Measurements from ENCODE around the gene MTHFS.
A peak's percentile ranks its signal among the peaks of the same experiment; 100 is the strongest.

The MTHFS gene

DNA sequence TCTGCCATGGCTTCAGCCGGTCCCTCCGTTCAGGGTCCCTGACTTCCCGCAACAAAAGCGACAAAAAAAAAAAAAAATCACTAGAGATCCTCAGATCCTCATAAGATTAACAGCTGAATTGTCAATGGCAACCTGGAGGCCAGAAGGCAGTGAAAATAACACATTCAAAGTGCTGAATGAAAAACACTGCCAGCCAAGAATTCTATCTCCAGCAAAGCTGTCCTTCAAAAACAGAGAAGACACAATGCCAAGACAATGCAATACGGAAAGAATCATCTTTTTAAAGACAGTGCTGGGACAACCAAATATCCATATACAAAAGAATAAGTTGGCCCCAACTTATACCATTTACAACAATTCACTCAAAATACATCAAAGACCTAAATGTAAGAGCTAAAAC, 21.6 kb downstream of the MTHFS start:
- no peak for DNase-seq (ENCODE audit: low read depth)

DNA sequence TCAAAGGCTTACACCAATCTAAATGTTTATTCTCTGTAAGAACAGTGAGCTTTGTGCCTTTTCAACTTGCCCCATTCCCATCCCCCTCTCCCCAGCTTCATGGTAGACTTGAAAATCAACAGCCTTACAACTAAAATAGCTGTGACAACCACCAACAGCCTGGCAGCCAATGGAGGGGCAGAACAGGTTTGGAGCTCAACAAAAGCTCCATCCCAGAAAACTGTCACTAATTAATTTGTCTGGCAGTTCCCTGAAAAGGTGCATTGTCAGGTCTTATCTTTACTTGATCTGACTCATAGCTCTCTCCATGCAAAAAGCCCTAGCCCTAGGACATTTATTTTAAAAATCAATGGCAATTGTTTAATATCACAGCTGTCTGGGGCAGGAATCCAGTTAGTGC, 22.6 kb downstream of the MTHFS start:
- DNase-seq (ENCODE audit: low read depth): no peak

DNA sequence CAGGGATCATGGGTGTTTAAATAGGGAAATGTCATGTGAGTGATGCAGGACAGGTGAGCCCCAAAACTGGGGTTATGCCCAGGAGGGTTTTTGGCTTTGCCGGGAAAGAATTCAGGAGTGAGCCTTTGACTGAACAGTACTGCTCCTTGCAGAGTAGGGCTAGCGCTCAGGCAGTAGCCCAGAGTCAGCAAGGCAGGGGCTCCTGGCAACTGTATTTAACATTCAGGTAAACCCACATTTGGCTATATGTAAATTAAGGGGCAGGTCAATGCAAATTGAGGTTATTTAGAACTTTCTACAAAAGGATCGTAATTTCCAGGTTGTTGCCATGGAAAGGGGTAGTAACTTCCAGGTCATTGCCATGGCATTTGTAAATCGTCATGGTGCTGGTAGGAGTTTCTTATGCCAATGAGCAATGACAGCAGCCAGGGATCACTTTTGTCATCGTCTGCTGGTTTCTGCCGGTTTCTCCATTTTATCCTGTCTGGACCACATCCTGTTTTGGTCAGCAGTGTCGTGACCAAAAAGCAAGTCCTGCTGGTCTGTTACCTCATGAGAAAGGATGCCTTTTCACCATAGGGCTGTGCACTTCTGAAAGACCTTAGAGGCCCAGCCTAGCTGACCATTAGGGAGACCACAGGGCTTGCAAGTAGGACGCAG, 24.3 kb downstream of the MTHFS start:
- DNase-seq (ENCODE audit: low read depth): peak; percentile 69

DNA sequence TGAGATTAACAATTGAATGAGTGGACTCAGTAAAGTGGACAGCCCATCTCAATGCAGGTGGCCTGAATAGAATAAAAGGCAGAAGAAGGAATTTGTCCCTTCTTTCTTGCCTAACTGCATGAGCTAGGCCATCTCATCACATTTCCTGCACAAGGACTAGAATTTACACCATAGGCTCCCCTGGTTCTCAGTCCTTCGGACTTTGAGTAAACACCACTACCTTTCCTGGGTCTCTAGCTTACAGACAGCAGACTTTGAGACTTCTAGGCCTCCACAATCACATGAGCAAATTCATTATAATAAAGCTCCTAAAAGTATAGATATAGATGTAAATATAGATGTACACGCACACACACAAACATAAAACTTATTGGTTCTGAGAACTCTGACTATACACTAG, 28.3 kb downstream of the MTHFS start:
- no peak for DNase-seq (ENCODE audit: low read depth)

DNA sequence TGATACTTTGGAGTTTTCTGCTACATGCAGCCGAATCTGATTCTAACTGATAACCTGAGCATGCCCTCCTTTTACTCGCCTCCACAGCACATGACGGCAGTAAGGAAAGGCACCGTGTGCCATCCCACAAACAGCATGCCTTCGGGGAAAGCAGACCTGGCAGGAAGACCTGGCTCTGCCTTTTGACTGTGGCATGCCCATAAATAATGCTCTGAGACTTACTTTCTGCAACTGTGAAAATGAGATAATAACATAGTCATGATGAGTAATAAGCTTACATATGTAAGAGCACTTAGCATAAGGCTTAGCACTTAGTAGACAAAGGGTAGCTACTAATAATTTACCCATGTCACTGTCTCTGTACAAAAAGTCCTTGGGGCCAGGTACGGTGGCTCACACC, 32.9 kb downstream of the MTHFS start:
- peak; percentile 85 for DNase-seq (ENCODE audit: low read depth)

DNA sequence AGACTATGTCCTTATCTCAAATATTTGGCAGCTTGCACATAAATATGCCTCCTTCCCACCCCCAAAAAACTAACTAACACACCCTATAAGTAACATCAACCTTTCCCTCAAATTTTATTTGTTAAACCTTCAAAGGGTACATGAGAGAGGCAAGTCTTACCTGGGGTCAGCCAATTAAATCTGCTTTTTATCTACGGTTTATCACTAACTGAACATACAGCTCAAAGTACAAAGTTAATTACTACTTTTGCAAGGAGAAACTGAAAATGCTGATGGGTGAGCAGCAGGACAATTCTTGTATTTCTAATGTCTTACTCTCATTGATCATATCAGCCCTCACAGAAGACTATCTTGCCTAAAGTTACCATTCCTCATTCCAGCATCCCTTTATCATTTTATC, 34.6 kb downstream of the MTHFS start:
- no peak for DNase-seq (ENCODE audit: low read depth)

DNA sequence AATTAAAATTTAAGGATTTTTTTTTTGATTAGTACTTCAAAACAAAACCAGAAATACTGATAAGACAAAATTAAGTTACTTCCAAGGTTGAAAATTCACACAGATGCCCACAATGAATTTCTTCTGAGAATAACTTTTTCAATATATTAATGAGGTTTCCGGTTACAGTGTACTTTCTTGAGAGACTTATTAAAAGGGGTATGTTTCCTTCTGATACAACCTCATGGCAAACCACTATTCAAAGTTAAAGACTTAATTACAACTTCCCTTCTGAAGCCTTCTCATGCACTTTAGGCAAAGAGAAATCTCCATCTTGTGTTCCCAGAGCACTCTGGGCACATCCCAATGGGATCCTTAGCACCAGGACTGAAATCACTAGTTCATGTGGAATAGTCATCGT, 36.2 kb downstream of the MTHFS start:
- no peak for DNase-seq (ENCODE audit: low read depth)

DNA sequence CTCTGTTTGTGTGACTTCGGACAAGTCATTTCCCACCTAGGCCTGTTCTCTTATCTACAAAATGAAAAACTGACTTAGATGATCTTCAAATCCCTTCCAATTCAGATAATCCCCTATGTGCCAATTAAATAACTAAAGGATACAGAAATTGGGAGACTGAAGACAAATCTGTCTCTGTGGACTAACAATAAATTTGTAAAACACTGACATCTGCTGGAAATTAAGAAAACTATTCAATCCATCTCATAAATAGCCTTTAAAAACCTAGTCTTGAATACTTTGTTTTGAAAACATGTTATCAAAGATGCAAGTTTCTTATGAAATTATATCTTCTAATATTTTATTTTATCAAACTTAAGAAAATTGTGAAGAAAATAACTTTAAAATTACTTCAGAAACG, 38.3 kb downstream of the MTHFS start:
- peak; percentile 22 for DNase-seq (ENCODE audit: low read depth)

DNA sequence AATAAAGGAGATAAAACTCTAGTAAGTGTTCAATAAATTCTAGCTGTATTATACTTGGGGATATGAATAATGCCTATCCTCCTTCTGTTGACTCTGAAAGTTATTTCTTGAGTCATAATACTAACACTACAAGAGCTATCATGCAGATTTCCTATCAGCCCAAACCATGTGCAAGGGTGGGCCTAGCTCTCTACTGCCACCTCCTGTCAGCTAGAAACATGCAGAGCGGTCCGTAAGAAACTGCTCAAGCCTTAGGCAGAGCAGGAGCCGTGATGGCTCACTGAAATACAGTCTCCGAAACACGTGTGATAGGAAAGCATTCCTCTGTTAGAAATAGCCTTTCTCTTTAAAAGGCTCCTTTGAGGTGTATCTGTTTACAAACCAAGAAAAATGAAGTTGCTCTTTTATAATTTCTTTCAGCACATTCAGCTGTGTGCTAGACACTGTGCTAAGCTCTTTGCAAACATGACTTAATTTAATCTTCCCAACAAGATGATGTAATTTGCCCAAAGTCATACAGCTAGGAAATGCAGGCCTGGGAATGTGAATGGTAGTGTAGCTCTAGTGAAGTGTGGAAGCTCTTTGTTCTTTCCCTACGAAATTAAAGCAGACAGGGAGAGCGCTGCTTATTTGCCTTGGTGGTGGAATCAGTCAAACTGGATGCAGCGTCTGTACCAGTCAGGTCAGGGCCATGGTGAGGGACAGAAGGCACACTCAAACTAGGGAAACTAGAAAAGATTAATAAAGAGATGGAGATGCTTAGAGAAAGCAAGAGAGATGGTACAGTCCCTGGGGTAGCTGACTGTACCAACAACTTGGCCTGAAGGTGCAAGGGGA, 43.1 kb downstream of the MTHFS start:
- peak; percentile 89 for DNase-seq (ENCODE audit: low read depth)

DNA sequence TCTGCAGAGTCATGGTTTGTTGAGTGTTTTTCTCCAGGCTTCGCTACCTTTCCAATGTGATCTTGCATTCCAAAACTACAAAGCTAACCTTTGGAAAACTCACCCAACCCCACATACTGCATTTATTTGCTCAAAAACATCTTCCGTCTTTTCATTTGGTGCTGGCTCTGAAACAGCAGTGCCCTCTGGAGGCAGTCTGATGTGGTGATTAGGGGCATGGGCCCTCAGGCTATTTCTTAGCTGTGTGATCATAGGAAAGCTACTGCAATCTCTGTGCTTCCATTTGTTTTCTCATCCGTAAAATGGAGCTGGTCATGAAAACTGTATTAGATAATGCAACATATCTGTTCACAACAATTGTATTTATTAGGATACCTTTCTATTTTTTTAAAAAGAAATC, 47.0 kb downstream of the MTHFS start:
- DNase-seq (ENCODE audit: low read depth): peak; percentile 56

DNA sequence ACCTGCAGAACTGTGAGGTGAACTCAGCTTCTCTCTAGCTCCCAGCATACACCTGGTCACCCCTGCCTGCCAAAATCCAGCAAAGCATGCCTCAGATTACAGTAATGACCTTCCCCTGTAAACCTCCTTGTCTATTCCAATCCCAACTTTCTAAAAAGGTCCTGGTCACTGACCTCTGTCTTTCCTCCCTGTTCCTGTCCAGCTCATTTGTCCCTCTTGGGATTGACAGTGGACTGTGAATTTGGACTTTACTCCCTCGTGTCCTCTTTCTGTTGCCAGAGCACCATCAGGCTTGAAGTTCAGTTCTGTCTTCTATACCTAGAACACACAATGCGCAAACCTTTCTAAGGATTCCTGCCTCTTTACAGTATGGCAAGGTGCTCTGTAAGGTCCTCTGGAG, 50.3 kb downstream of the MTHFS start:
- no peak for DNase-seq (ENCODE audit: low read depth)

DNA sequence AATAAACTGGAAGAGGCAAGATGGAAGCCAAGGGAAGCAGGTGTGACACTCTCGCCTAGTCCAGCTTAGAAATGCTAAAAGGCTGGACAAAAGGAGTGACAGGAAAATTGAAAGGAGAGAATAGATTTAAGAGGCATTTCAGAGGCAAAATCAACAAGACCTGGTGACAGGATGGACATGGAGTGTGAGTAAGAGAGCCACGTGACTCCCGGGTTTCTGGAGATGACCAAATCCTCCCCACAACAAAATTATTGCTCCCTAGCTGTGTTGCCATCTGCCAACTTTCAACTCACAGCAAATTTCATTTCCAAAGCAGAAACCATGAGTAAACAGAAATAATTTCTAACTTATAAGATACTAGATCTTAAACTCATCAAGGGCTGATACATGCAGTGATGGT, 52.6 kb downstream of the MTHFS start:
- no peak for DNase-seq (ENCODE audit: low read depth)

DNA sequence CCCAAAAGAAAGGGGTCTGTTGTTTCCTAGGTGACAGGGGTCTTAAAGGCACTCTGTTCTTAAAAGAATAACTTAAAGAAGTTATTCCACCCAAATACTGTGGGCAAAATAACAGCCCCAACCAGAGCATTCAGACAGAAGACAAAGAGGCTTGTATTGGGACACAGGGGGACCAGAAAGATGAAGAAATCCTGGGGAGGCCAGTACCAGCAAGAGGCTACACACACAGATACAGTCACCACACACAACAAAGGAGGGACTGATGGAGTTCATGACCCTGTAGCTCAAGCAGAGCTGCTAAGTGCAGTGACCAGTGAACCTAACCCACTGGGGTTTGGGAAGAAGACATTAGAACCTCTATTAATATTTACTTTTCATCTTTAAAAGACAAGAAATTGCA, 59.0 kb downstream of the MTHFS start:
- DNase-seq (ENCODE audit: low read depth): no peak

DNA sequence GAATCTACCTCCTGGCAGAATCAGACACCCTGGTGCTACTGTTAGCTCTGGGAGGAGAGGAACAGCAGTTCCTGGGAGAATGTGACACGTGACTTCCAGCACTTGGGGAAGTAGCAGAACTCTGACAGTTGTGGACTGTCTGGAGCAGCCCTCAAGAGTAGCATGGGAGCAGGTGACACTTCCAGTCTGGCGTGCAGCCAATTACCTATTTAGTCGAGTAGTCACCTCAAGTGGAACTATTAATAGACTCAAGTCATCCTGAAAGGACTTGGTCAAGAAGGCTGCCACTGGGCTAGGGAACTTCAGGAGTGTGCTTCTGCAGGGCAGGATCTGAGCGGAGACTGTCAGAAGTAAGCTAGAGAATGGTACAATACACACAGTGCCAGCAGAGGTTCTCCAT, 62.3 kb downstream of the MTHFS start:
- DNase-seq (ENCODE audit: low read depth): no peak

DNA sequence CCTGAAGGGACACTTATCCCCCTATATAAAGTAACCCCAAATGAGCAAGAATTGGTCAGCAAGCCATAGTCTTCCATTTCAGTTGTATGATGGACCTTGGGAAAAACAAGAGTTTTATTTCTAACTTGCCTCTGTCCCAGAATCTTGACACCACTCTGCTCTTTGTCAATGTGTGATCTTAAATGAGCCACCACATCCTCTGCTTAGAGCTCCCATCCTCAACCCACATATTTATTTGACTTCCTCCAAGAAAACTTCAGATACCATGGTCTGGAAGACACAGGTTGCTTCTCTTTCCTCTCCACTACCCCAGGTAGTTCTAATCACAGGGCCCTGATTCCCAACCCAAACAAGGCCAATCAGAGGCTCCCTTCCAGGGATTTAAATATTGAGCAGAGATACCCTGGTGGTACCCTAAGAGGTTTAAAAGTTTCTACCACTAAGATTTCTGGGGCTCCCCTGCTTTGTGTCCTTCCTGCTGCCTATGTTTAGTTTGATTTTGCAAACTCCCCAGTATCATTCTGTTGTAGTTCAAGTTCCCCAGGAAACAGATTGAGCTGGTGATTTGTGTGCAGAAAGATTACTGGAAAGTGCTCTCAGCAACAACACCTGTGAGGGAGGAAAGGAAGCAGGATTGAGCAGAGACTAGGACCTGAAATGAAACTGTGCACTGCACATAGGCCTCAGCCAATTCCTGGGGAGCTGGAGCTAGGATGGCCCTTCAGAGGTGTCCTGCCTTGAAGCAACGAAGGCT, 64.3 kb downstream of the MTHFS start:
- no peak for DNase-seq (ENCODE audit: low read depth)

DNA sequence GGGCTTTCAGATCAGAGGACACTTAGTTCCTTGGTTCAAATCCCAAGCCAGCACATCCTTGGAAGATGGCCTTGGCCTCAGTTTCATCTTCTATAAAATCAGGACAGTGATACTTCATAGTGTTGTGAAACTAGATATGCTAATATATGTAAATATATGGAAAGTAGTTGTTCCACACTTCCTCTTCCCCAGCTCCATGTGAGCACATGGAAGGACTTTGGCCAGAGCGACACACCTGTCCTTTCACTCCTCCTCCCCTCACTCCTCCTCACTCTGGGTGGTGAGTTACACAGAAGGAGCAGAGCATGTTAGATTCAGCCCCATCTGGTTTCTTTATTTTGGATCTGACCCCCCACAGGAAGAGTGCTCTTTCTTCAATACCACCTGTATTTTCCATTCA, 65.2 kb downstream of the MTHFS start:
- no peak for DNase-seq (ENCODE audit: low read depth)

DNA sequence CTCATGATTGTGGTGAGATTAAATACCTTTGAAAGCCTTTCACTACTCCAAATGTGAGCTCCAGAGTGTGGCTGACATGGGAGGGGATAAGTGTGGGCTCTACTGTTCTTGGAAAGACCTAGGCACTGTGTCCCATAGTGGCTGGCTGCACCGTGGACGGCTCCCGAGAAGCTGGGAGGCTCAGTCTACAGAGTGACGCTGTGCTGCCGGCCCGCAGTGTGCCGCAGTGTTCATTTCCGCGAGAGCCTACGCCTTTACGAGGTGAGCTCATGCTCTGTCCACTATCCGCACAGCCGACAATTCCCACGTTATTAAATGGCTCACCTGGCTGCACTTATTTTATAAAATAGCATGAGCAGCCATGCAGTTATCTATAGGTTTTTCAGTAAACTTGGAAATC, 66.9 kb downstream of the MTHFS start:
- DNase-seq (ENCODE audit: low read depth): no peak

DNA sequence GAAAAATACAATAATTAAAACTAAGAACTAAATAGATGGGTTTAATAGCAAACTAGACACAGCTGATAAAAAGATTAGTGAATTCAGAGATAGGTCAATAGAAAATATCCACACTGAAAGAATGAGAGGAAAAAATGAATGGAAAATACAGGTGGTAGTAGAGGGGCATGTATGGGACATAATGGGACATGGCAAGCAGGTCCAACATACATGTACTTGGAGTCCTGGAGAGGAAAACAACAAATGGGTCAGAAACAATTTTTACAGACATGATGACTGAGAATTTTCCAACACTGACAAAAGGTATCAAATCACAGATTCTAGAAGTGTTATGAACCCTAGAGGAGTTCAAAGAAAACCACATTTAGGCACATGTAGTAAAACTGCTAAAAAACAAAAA, 68.4 kb downstream of the MTHFS start:
- no peak for DNase-seq (ENCODE audit: low read depth)

DNA sequence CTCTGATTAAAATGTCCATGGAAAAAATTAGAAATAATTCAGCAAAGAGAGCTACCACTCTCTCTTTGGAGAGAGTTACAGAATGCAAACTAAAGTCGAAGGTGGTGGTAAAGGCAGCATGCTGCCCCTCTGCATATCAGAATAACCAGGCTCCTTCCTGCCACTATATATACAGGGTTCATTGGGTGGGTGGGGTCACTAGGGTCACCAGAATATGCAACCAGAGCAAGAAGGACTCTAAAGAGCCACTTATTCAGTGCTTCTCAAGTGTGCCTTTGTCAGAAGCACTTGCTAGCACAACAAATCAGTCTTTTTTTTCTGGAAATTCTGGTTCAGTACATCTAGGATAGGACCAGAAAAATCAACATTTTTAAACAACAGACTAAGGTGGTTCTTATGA, 70.0 kb downstream of the MTHFS start:
- no peak for DNase-seq (ENCODE audit: low read depth)

DNA sequence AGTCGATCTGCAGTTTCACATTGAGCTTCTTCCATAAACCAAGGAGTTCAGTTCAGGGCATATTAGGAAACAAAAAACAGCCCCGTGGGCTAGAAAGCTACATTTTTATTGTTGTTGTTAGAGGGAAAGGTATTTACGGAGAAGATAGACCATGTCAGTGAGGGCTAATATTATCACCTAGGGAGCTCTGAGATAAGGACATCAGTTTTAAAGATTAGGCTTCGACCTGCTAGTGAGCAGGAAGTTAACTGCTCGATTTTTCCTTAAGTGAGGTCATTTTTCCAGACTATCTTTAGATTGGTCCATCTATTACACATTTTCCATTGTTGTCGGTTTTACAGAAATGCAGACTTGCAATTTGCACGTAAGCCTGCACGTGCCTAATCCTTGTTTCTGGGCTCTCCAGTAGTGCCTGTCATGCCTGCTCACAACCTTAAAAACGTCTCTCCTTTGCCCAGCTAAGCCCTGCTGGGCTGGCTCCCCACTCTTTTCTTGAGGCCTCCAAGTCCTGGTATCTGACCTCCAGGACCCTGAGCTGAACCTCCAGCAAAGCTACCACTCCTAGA, 72.6 kb downstream of the MTHFS start:
- no peak for DNase-seq (ENCODE audit: low read depth)

DNA sequence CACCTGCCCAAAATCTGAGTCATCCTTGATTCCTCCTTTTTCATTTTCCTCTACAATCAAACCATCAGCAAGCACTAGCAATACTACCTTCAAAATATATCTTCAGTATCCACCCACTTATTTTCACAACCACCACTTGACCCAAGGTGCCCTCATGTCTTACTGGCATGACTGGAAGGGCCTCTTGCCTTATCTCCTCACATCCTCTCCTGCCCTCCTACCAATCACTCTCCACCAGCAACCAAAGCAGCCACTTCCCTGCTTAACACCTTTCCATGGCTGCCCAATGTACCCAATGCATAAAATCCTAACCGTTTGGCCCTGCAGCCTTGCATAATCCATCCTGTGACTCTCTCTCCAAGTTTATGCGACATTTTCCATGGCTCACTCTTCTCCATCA, 76.0 kb downstream of the MTHFS start:
- no peak for DNase-seq (ENCODE audit: low read depth)

DNA sequence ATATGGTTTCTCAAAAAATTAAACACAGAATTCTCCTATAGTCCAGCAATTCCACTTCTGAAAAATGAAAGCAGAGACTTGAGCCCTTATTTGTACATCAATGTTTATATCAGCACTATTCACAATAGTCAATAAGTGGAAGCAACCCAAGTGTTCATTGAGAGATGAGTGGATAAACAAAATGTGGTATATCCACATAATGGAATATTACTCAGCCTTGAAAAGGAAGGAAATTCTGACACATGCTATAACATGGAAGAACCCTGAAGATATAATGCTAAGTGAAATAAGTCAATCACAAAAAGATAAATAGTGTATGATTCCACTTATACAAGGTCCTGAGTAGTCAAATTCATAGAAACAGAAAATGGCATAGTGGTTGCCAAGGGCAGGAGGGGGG, 76.6 kb downstream of the MTHFS start:
- no peak for DNase-seq (ENCODE audit: low read depth)

DNA sequence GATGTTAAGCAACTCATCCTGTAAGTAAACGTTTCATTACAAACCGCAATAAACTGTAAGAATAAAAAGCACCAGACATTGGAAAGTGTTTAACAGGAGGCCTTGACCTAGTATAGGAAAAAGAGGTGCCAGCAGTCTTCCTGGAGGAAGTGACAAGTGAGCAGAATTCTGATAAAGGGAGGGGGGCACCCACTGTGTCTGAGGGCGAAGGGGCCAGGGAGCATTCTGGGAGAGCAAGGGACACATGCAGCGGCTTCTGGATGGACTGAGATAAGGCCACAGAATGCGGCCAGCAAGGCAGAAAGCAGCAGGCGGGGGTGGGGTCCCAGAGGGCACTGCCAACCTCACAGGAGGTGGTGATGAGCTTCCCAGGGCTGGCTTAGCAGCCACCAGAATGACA, 80.2 kb downstream of the MTHFS start:
- no peak for DNase-seq (ENCODE audit: low read depth)
